Vagina (tissue), 2 donors: ENCODE measurements around the gene FBXL7.

Experiments used
- CTCF ChIP-seq, 3 experiments: fragments of 450-650 bp in 2 of 3; fragments of 200-600 bp in 1 of 3; sonication (generic) in 1 of 3; IDR thresholded peaks; one replicate each; pipeline ENCODE4 v1.5.1; 2017 to 2019; ENCODE audit warnings: antibody characterized with exemption in 3 of 3, mild to moderate bottlenecking in 2 of 3, moderate library complexity in 2 of 3
- POLR2A ChIP-seq, 2 donors: fragments of 450-650 bp; IDR thresholded peaks; one replicate each; pipeline ENCODE4 v1.6.1; 2017; ENCODE audit warnings: antibody characterized with exemption in 2 of 2, mild to moderate bottlenecking in 2 of 2, moderate library complexity in 2 of 2

GRCh38 chr5:15643731-15644130 is 143.8 kb downstream of the FBXL7 start:
- TF ChIP-seq POLR2A (IDR thresholded peaks at IDR 0.05) (no peak), CTCF (IDR thresholded peaks at IDR 0.05) (no peak)
